ENCODE measurements around the gene TOX4.

The TOX4 gene

GRCh38 chr14:21501568-21501967 is 24.6 kb downstream of the TOX4 start:
- no peak for DNase-seq (ENCODE audit: extremely low read depth in 1 of 2, low read depth in 1 of 2)

GRCh38 chr14:21503376-21503775 is 26.4 kb downstream of the TOX4 start:
- DNase-seq (ENCODE audit: extremely low read depth in 1 of 2, low read depth in 1 of 2), result no peak

- DNase-seq (ENCODE audit: extremely low read depth in 1 of 2, low read depth in 1 of 2), result no peak
These were observed 28.1 kb downstream of the TOX4 start for GRCh38 chr14:21505012-21505553.

- no peak for DNase-seq (ENCODE audit: extremely low read depth in 1 of 2, low read depth in 1 of 2)
These were observed 29.6 kb downstream of the TOX4 start for GRCh38 chr14:21506557-21506956.

GRCh38 chr14:21509432-21510143 is 32.6 kb downstream of the TOX4 start:
- no peak for DNase-seq (ENCODE audit: extremely low read depth in 1 of 2, low read depth in 1 of 2)

- peak; percentile 76 to 91 for DNase-seq (ENCODE audit: extremely low read depth in 1 of 2, low read depth in 1 of 2)
These were observed 34.0 kb downstream of the TOX4 start, which contains the start of gene METTL3 for GRCh38 chr14:21510735-21511657. TSS of gene METTL3 (minus strand) at chr14:21511340. CDS start at chr14:21511223, 117 bp downstream.

GRCh38 chr14:21514341-21514740 is 37.3 kb downstream of the TOX4 start:
- DNase-seq (ENCODE audit: extremely low read depth in 1 of 2, low read depth in 1 of 2), result no peak

GRCh38 chr14:21518725-21519124 is 41.7 kb downstream of the TOX4 start:
- DNase-seq (ENCODE audit: extremely low read depth in 1 of 2, low read depth in 1 of 2), result no peak

GRCh38 chr14:21520767-21521166 is 43.8 kb downstream of the TOX4 start:
- DNase-seq (ENCODE audit: extremely low read depth in 1 of 2, low read depth in 1 of 2), result no peak

- DNase-seq (ENCODE audit: extremely low read depth in 1 of 2, low read depth in 1 of 2), result no peak
These were observed 44.5 kb downstream of the TOX4 start for GRCh38 chr14:21521501-21521900.

- DNase-seq (ENCODE audit: extremely low read depth in 1 of 2, low read depth in 1 of 2), result no peak
These were observed 46.2 kb downstream of the TOX4 start for GRCh38 chr14:21523203-21523602.

GRCh38 chr14:21524575-21525490 is 47.8 kb downstream of the TOX4 start:
- no peak for DNase-seq (ENCODE audit: extremely low read depth in 1 of 2, low read depth in 1 of 2)

- no peak for DNase-seq (ENCODE audit: extremely low read depth in 1 of 2, low read depth in 1 of 2)
These were observed 48.6 kb downstream of the TOX4 start for GRCh38 chr14:21525571-21525961.

- peak; percentile 24 to 64 for DNase-seq (ENCODE audit: extremely low read depth in 1 of 2, low read depth in 1 of 2)
These were observed 49.1 kb downstream of the TOX4 start, which contains the start of gene SALL2 for GRCh38 chr14:21525962-21526671. TSS of gene SALL2 (minus strand) at chr14:21526346. CDS start at chr14:21526127, 219 bp downstream.

- DNase-seq (ENCODE audit: extremely low read depth in 1 of 2, low read depth in 1 of 2), result no peak
These were observed 49.8 kb downstream of the TOX4 start for GRCh38 chr14:21526672-21527317.

- DNase-seq (ENCODE audit: extremely low read depth in 1 of 2, low read depth in 1 of 2), result no peak
These were observed 50.3 kb downstream of the TOX4 start for GRCh38 chr14:21527318-21527679.

- DNase-seq (ENCODE audit: extremely low read depth in 1 of 2, low read depth in 1 of 2), result no peak
These were observed 51.7 kb downstream of the TOX4 start for GRCh38 chr14:21528381-21529348.

- no peak for DNase-seq (ENCODE audit: extremely low read depth in 1 of 2, low read depth in 1 of 2)
These were observed 52.5 kb downstream of the TOX4 start for GRCh38 chr14:21529515-21529914.
